Stimulated activated CD4-positive, alpha-beta T cell treated with anti-CD3 and anti-CD28 coated beads, Interleukin-4, amount 100 ng/mL, for 1 hour (primary cell): Measurements from ENCODE around the gene KCTD3.

Source experiments
- DNase-seq: peaks from one replicate; pipeline ENCODE4 v3.0.0-alpha.2; 2020

The KCTD3 gene

DNA sequence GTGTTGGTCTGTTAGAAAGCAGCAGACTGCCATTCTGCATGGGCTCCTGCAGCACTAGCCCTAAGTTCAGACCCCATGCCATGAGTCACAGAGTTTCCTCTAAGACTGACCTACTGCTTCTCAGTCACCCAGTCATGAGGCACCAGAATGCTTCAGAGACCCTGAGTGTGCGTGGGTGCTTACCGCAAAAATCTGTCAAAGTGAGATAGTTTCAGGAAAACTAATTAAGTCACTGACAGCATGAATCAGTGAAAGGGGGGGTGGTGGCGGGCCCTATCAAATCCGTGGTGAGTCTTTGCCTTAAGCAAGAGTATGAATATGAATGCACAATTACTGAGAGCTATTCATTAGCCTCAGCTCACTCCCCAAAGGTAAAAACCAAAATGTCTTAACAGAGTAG lies 98.1 kb downstream of the KCTD3 start:
- no peak for DNase-seq

DNA sequence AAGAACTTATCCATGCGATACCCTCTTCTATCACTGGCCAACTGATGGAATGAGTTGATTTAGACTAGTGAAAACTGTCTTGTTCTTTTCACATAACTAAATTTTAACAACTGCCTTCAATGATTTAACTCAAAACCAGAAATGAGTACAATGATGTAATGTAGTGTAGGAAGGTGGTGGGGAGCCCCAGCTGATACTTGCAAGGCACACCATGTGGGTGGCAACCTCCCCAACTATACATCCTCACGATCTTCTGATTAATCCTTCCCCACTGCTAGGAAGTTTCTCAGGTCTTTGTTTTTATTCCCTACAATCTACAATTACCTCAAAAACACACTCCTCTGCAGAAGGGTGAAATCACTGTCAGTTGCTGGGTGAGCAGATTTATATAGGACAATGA lies 100.7 kb downstream of the KCTD3 start:
- no peak for DNase-seq

DNA sequence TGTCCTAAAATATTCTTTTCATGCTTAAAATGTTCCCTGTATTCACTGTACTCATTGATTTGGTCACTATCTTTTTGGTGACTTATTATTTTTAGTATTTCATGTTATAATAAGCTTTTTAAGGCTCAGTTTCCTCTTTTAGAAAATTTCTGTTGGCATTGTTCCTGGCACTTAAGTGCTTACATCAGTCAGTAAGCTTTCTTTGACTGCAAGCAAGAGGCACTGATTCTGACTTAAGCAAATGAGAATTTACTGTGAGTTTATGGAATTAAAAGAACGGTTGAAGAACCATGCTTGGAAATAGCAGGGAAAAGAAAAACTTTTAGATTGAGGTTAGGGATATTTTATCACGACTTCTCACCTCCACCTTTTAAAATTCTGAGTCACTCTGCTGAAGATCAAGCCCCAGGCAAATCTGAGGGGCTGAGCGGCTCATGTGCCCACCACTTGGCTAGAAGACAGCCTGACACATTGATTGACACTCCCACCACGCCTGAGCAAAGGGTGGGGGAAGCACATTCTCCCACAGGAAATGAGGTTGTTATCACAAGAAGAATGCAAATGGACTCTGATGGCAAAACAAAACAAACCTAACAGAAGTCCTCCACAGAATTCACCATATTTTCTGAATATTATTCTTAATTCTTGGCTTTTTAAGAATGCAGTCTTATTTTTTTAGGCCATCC lies 102.8 kb downstream of the KCTD3 start:
- DNase-seq, result no peak
